ENCODE data around the gene FRG2. TPM values are rescaled to one million over a fixed set of nuclear protein-coding genes. Genes with fewer than 3 reads are reported as not detected.
"Not testable (repeated sequence)": the region's sequence is repeated elsewhere in the genome, so short reads cannot be mapped to it uniquely, and the experiment has no call there.

The FRG2 gene
- total RNA-seq: under 1 TPM in 1 of 2 experiments, not detected in 1; 0.10 TPM

DNA sequence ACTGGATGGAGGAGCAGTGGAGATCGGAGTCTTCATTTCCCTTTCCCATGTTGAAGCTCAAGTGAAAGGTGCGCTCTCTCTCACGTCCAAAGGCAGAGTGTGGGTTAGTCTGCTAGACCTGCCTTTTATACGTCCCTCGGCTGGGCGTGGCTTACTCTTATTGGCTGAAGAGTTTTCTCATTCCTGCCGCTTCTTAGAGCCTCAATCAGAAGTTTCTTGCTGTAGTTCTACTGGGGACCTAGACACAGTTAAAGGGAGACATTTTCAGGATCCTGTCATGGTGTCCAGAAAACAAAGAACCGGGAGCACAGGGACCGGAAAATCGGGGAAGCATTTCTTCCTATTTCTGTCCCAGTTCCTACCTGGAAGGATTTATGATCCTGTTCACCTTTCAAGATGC is at the start of gene FRG2:
Gene FRG2, minus strand, starts transcription at position 101 of the 400 bp plus-strand sequence. Its CDS starts 52 bp downstream, at position 49.
- H3K36me3 Mint-ChIP-seq; H3K4me1 Mint-ChIP-seq (ENCODE audit: low read depth); DNase-seq; H3K4me3 Mint-ChIP-seq; H3K27me3 Mint-ChIP-seq; H3K9me3 Mint-ChIP-seq; intact Hi-C loops (cut with micrococcal nuclease); POLR2A ChIA-PET; H3K27ac Mint-ChIP-seq; CTCF ChIA-PET: not testable (repeated sequence)

DNA sequence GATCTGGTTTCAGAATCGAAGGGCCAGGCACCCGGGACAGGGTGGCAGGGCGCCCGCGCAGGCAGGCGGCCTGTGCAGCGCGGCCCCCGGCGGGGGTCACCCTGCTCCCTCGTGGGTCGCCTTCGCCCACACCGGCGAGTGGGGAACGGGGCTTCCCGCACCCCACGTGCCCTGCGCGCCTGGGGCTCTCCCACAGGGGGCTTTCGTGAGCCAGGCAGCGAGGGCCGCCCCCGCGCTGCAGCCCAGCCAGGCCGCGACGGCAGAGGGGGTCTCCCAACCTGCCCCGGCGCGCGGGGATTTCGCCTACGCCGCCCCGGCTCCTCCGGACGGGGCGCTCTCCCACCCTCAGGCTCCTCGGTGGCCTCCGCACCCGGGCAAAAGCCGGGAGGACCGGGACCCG is 41.3 kb upstream of the FRG2 start:
- H3K36me3 Mint-ChIP-seq; intact Hi-C loops (cut with micrococcal nuclease); DNase-seq; H3K27me3 Mint-ChIP-seq; H3K27ac Mint-ChIP-seq; H3K4me3 Mint-ChIP-seq; CTCF ChIA-PET; POLR2A ChIA-PET; H3K9me3 Mint-ChIP-seq; H3K4me1 Mint-ChIP-seq (ENCODE audit: low read depth): not testable (repeated sequence)

DNA sequence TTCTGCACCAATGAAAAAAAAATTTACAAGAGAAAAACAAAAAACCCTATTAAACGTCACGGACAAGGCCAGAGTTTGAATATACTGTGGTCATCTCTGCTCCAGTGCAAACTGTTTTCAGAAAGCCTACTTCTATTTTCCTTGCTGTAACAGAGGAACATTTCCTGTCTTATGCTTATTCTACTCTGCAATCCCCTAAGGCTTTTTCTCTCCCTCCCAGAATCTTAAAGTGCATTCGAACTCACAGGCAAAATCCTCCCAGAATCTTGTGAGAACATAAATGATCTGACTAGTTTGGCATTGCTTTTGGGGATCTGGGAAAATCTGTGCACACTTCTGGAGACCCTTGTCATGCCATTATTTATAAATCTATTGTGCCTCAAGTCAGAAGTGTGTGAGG is 37.7 kb upstream of the FRG2 start:
- H3K4me1 Mint-ChIP-seq (ENCODE audit: low read depth); POLR2A ChIA-PET; H3K9me3 Mint-ChIP-seq; DNase-seq; H3K36me3 Mint-ChIP-seq; H3K27ac Mint-ChIP-seq; H3K4me3 Mint-ChIP-seq; intact Hi-C loops (cut with micrococcal nuclease); CTCF ChIA-PET; H3K27me3 Mint-ChIP-seq: not testable (repeated sequence)

DNA sequence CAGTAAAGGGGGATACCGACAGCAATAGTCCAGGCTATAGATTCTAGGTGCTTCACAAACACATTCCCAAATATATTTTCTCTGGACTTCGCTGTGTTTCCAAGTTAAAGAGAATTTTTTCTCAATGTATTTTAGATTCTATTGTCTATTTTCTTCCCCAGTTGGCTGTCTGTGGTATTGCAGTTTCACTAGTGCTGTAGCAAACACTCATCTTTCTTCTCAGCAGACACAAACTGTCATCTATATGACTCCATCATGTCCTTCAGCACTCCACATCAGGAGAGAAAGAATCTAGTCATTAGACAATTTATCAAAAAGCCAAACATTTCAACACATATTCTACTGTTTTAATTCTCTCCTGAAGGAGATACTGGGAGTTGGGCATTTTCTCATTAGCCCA is 37.3 kb upstream of the FRG2 start, which contains the start of gene DBET:
Gene DBET, plus strand, starts transcription at position 161 of the 400 bp plus-strand sequence.
- H3K27ac Mint-ChIP-seq; H3K4me3 Mint-ChIP-seq; H3K27me3 Mint-ChIP-seq; DNase-seq; CTCF ChIA-PET; H3K4me1 Mint-ChIP-seq (ENCODE audit: low read depth); H3K36me3 Mint-ChIP-seq; H3K9me3 Mint-ChIP-seq; POLR2A ChIA-PET; intact Hi-C loops (cut with micrococcal nuclease): not testable (repeated sequence)

DNA sequence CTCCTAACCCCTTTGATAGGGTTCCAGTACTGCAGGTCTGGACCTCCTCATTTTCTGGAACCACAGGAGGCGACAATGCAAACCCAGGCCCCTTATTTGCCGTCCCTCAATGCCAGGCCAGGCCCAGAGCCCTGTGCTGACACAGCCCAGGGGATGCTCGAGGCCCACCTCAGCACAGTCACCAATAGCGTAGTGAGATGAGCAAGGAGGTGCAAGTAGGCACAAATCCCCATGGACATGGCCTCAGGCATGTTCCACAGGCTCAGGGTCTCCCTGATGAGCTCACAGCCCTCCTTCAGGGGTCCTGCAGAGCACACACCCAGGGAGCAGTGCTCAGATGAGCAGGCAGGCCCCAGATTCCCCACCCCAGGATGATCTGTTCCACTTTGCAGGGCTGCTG is 31.9 kb upstream of the FRG2 start:
- H3K27ac Mint-ChIP-seq; H3K9me3 Mint-ChIP-seq; H3K4me1 Mint-ChIP-seq (ENCODE audit: low read depth); DNase-seq; H3K36me3 Mint-ChIP-seq; POLR2A ChIA-PET; H3K4me3 Mint-ChIP-seq; H3K27me3 Mint-ChIP-seq; CTCF ChIA-PET; intact Hi-C loops (cut with micrococcal nuclease): not testable (repeated sequence)

DNA sequence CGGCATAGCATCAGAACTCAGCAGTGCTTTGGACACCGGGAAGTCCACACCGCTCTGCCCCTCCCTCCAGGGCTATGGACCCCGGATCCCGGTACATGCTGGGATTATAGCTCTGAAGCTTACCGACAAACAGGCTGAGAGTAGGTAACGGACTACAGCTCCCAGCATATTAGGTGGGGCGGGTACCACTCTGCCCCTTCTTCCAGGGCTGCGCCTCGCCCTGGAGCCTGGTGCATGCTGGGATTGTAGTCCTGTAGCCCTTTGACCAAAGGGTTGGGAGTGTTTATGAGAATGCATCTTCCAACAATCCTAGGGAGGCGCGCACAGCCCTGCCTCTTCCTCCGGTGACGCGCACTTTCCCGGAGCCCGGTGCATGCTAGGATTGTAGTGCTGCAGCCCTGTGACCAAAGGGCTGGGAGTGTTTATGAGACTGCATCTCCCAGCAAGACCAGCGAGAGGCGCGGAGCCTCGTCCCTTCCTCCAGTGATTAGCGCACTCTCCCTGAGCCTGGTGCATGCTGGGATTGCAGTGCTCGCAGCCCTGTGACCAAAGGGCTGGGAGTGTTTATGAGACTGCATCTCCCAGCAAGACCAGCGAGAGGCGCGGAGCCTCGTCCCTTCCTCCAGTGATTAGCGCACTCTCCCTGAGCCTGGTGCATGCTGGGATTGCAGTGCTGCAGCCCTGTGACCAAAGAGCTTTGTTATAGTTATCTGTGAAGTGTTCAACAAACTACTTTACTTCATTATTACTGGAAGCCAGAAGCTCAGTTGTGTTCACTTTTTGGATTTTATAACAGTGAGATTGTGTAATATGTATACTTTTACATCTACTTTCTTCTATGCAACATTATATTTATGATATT is 22.6 kb upstream of the FRG2 start:
- H3K4me3 Mint-ChIP-seq, POLR2A ChIA-PET: not testable (repeated sequence)

DNA sequence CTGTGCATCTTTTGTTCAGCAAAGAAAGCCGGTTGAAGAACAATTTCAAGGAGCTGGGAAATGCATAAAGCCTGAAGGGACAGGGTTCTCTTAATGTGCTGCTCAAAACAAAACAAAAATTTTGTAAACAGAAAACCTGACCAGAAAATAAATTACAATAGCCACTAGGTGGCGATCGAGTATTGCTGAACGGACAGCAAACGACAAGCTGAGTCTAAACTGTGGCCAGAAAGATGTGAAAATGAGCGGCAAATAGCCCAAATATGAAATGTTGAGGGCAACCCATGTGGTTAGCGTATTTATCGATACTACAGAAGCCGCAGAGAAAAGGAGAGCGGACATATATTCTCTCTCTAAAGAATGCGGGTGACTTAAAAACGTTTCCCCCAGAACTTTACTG is 20.6 kb upstream of the FRG2 start:
- POLR2A ChIA-PET; CTCF ChIA-PET; H3K36me3 Mint-ChIP-seq; intact Hi-C loops (cut with micrococcal nuclease); H3K27ac Mint-ChIP-seq; DNase-seq; H3K27me3 Mint-ChIP-seq; H3K9me3 Mint-ChIP-seq; H3K4me3 Mint-ChIP-seq; H3K4me1 Mint-ChIP-seq (ENCODE audit: low read depth): not testable (repeated sequence)

More for the DNA sequence above, 22.6 kb upstream of the FRG2 start:
- intact Hi-C loops (cut with micrococcal nuclease); H3K4me1 Mint-ChIP-seq (ENCODE audit: low read depth); H3K9me3 Mint-ChIP-seq; H3K27ac Mint-ChIP-seq; CTCF ChIA-PET; H3K27me3 Mint-ChIP-seq; DNase-seq; H3K36me3 Mint-ChIP-seq: not testable (repeated sequence)

DNA sequence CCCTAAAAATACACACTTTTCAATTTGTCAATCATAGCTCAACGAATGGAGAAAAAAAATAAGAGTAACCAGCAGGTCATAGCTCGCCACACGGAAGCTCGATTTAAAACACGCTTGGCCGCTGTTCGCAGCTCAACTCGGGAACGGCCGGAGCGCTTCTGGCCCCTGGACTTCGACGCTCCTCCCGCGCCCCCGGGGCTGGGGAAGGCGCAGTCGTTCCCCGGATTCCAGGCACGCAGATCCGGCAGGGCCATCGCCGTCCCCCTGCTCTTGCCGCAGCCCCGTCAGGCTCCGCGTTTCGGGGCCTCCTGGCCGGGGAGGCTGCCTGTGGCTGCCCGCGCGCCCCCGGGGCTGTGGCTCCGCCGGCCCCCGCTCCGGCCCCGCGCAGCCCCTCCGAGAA is 13.8 kb upstream of the FRG2 start:
- intact Hi-C loops (cut with micrococcal nuclease); H3K9me3 Mint-ChIP-seq; H3K36me3 Mint-ChIP-seq; H3K4me3 Mint-ChIP-seq; POLR2A ChIA-PET; CTCF ChIA-PET; H3K27me3 Mint-ChIP-seq; DNase-seq; H3K4me1 Mint-ChIP-seq (ENCODE audit: low read depth); H3K27ac Mint-ChIP-seq: not testable (repeated sequence)

DNA sequence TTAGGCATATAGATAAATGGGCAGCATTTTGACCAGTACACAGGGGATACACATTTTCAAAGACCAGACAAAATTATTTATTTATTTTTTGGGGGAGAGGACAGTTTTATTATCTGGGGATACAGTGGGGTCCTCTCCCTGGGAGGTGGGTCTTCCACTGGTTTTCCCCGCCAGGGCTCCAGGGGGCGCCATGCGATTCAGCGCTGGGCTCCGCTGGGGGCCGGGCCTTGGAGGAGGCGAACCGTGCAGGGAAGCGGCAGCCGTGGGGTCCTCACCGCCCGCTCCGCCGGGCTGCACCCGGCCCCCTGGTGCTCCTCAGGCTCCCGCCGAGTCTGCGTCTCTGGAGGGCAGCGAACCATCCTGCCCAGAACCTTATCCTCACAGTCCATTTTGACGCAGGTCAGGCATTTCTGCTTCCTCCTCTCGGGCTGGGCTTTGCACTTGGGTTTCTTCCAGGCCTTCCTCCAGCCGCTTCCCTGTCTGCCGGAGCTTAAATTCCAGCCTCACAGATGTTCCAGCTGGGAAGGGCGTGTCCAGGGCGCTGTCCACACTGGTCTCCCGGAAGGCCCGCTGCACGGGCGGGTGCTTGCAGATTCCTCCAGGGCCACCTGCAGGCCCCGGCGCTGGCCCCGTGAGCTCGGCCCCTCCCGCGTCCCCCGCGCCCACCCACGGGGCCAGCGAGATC is 10.8 kb upstream of the FRG2 start:
- H3K27me3 Mint-ChIP-seq; H3K4me3 Mint-ChIP-seq; H3K4me1 Mint-ChIP-seq (ENCODE audit: low read depth); H3K27ac Mint-ChIP-seq; H3K36me3 Mint-ChIP-seq; CTCF ChIA-PET; POLR2A ChIA-PET; intact Hi-C loops (cut with micrococcal nuclease); H3K9me3 Mint-ChIP-seq: not testable (repeated sequence)
- peak; percentile 44 for DNase-seq

DNA sequence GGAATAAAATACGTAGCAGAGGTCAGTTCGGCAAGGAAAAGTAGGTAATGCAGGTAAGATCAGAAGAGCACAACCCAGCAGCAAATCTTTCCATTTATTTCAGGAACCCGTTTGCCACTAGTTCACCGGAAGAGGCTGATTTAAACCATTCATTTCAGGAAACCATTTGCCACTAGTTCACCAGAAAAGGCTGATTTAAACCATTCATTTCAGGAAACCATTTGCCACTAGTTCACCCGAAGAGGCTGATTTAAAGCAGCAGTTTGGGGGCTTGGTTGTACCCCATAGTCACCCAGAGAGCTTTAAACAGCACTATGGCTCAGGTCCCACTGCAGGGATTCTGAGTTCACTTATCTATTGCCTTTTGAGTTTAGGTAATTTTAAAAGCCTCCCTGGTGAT is 4.2 kb upstream of the FRG2 start:
- H3K9me3 Mint-ChIP-seq; H3K27me3 Mint-ChIP-seq; DNase-seq; H3K4me1 Mint-ChIP-seq (ENCODE audit: low read depth); H3K36me3 Mint-ChIP-seq; H3K4me3 Mint-ChIP-seq; CTCF ChIA-PET; POLR2A ChIA-PET; intact Hi-C loops (cut with micrococcal nuclease); H3K27ac Mint-ChIP-seq: not testable (repeated sequence)

DNA sequence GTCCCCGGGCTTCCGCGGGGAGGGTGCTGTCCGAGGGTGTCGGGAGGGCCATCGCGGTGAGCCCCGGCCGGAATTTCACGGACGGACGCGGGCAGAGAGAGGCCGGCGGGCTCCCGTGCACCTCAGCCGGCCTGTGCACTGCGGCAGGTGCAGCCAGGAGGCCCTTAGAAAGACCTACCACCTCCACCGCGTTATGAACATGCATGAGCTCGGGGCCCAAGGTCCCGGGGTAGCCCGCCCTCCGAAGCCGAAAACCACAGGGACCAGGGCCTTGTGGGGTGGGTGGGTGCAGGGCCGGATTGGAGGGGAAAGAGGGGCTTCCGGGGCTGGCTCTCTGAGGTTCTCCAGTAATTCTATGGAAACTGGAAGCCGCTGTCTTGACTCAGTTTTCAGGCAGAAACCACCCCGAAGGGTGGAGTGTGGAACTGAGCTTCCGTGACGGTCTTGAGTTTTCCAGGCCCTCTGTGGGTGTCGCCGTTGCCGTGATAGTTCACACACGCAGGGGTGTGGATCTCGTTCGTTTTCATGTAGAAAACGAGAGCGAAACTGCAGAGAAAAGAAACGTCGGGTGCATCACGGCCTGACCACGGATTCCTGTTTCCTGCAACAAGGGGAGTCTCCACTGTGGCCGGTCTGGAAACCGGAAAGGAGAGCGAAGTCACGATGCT is 4.3 kb downstream of the FRG2 start:
- H3K27ac Mint-ChIP-seq; POLR2A ChIA-PET; CTCF ChIA-PET; intact Hi-C loops (cut with micrococcal nuclease); H3K36me3 Mint-ChIP-seq; H3K9me3 Mint-ChIP-seq: not testable (repeated sequence)
- peak; percentile 29 for DNase-seq
- Mint-ChIP-seq H3K4me1 (ENCODE audit: low read depth) (peaks cover 23% of the 10 kb centered on the region), H3K27me3 (peaks cover 32% of the 10 kb centered on the region), H3K4me3 (peak overlapping the region; percentile 50)

DNA sequence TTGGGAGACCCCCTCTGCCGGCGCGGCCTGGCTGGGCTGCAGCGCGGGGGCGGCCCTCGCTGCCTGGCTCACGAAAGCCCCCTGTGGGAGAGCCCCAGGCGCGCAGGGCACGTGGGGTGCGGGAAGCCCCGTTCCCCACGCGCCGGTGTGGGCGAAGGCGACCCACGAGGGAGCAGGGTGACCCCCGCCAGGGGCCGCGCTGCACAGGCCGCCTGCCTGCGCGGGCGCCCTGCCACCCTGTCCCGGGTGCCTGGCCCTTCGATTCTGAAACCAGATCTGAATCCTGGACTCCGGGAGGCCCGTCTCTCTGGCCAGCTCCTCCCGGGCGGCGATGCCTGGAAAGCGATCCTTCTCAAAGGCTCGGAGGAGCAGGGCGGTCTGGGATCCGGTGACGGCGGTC is 5.1 kb downstream of the FRG2 start:
- H3K9me3 Mint-ChIP-seq; intact Hi-C loops (cut with micrococcal nuclease); H3K27ac Mint-ChIP-seq; POLR2A ChIA-PET; DNase-seq; H3K36me3 Mint-ChIP-seq; H3K4me3 Mint-ChIP-seq; CTCF ChIA-PET: not testable (repeated sequence)
- Mint-ChIP-seq H3K27me3 (peaks cover 36% of the 10 kb centered on the region), H3K4me1 (ENCODE audit: low read depth) (peaks cover 24% of the 10 kb centered on the region)
